Astrocyte (in vitro differentiated cells and primary cell): Measurements from ENCODE around the gene SPR. TPM values are rescaled to one million over a fixed set of nuclear protein-coding genes. Genes with fewer than 3 reads are reported as not detected.

Experiments used
- DNase-seq: peaks from one replicate; pipeline ENCODE4 v3.0.0-alpha.2; 2010; ENCODE audit warnings: low read depth
- FAIRE-seq: peaks from 2 replicates; lab custom pipeline; 2011; peaks lifted over from hg19 to GRCh38; lab: Jason Lieb, UNC
- H2AFZ ChIP-seq: 2 replicates; pipeline ENCODE4 v1.6.0; 2012; ENCODE audit warnings: low read depth, low read length, inconsistent platforms
- H3K27ac ChIP-seq: 2 replicates; pipeline ENCODE4 v1.5.1; 2011; ENCODE audit warnings: low read depth, low read length, inconsistent platforms
- H3K27me3 ChIP-seq: 2 replicates; pipeline ENCODE4 v1.6.0; 2011; ENCODE audit warnings: low read length, inconsistent platforms; ENCODE audit not compliant: insufficient read depth
- H3K36me3 ChIP-seq: 2 replicates; pipeline ENCODE4 v1.5.1; 2011; ENCODE audit warnings: low read length, inconsistent platforms; ENCODE audit not compliant: insufficient read depth
- H3K4me1 ChIP-seq: 2 replicates; pipeline ENCODE4 v1.5.1; 2011; ENCODE audit warnings: low read length, inconsistent platforms; ENCODE audit not compliant: insufficient read depth
- H3K4me2 ChIP-seq: 2 replicates; pipeline ENCODE4 v1.6.0; 2012; ENCODE audit warnings: low read length, inconsistent platforms
- H3K4me3 ChIP-seq: 2 replicates; pipeline ENCODE4 v1.5.1; 2011; ENCODE audit warnings: low read depth, mild to moderate bottlenecking, low read length, inconsistent platforms; ENCODE audit not compliant: insufficient read depth
- H3K79me2 ChIP-seq: 2 replicates; pipeline ENCODE4 v1.6.0; 2012; ENCODE audit warnings: mild to moderate bottlenecking, low read length, inconsistent platforms; ENCODE audit not compliant: insufficient read depth
- H3K9ac ChIP-seq: 2 replicates; pipeline ENCODE4 v1.6.0; 2012; ENCODE audit warnings: mild to moderate bottlenecking, low read length, inconsistent platforms
- H3K9me3 ChIP-seq: 2 replicates; pipeline ENCODE4 v1.5.1; 2012; ENCODE audit warnings: low read depth, mild to moderate bottlenecking, low read length, inconsistent platforms; ENCODE audit not compliant: insufficient read depth
- H4K20me1 ChIP-seq: 2 replicates; pipeline ENCODE4 v1.6.0; 2012; ENCODE audit warnings: low read length, inconsistent platforms; ENCODE audit not compliant: insufficient read depth
- H3K27ac Mint-ChIP-seq: one replicate; pipeline ENCODE4 v1.8.0; 2021; ENCODE audit warnings: mild to moderate bottlenecking, mixed read lengths; ENCODE audit not compliant: unreplicated experiment
- H3K27me3 Mint-ChIP-seq: one replicate; pipeline ENCODE4 v1.8.0; 2021; ENCODE audit warnings: low read depth, mixed read lengths; ENCODE audit not compliant: unreplicated experiment
- H3K36me3 Mint-ChIP-seq: one replicate; pipeline ENCODE4 v1.8.0; 2021; ENCODE audit warnings: low read depth, mixed read lengths; ENCODE audit not compliant: unreplicated experiment
- H3K4me1 Mint-ChIP-seq: one replicate; pipeline ENCODE4 v1.8.0; 2021; ENCODE audit warnings: low read depth, mixed read lengths; ENCODE audit not compliant: unreplicated experiment
- H3K4me3 Mint-ChIP-seq: one replicate; pipeline ENCODE4 v1.8.0; 2021; ENCODE audit warnings: mild to moderate bottlenecking, moderate library complexity, mixed read lengths; ENCODE audit not compliant: unreplicated experiment
- H3K9me3 Mint-ChIP-seq: one replicate; pipeline ENCODE4 v1.8.0; 2021; ENCODE audit warnings: mild to moderate bottlenecking, mixed read lengths; ENCODE audit not compliant: unreplicated experiment
- CTCF ChIP-seq: IDR thresholded peaks from 2 replicates; pipeline ENCODE4 v1.5.1; 2011; ENCODE audit warnings: low read depth, mild to moderate bottlenecking, inconsistent platforms, low read length, moderate library complexity; ENCODE audit not compliant: insufficient read depth
- EZH2 ChIP-seq: IDR thresholded peaks from 2 replicates; pipeline ENCODE4 v1.6.1; 2012; ENCODE audit warnings: mild to moderate bottlenecking, low read length, inconsistent platforms; ENCODE audit not compliant: insufficient read depth
- total RNA-seq: library from RNA; stranded (reverse); gene quantifications from 2 replicates; pipeline ENCODE4 v1.2.1, GENCODE V29; 2021

The SPR gene
- total RNA-seq, 1 donor from 2014 or later = 23.6 TPM

DNA sequence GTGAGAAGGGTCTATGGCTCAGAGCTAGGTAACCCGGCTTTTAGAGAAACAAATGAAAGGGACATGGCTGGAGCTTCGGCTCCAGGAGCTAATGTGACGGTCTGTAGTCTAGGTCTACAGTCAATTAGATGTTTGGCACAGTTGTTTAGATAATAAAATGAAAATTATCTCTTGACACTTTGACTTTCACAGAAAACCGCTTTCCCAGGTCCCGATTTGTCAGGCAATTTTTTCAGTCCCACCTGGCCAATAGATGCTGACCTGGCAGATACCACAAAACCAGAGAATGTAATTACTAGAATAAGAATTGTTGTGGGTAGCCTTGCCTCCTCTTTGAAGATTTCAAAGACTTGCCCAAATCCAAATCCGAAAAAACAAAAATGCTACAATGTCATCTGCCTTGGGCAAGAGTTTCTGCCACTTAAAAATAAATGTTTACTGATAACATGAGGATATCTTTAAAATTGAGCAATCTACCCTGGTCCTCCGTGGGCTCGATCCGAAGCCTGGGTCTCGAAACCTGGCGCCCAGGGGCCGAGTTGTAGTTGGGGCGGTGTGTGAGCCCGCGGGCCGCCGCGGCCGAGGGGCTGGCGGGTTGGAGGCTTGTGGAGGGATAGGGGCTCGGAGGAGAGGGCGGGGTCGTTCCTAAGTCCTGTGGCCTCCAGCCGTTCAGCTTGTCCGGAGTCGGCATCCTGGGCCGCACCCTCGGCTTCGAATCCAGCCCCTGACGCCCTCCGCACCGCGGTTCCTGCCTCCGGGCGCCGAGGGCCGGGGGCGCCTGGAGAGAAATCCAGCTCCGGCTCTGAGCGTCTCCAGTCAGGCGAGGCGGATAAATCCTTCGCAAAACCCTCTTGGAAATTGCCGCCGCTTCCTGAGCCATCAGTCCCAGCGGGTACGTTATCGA is 32.5 kb downstream of the SPR start:
- Histone ChIP-seq H3K4me1 (peaks cover 9% of the 10 kb centered on the region), H3K9ac (peak overlapping the region; percentile 35), H3K27me3 (peaks cover 96% of the 10 kb centered on the region), H3K9me3 (peaks cover 16% of the 10 kb centered on the region), H3K4me3 (peak overlapping the region; percentile 42), H3K36me3 (no peaks in the 10 kb centered on the region), H3K27ac (no peak overlapping the region), H3K4me2 (peak overlapping the region; percentile 82), H2AFZ (peak overlapping the region; percentile 60), H3K79me2 (no peaks in the 10 kb centered on the region), H4K20me1 (peaks cover 31% of the 10 kb centered on the region)
- Mint-ChIP-seq H3K9me3 (peaks cover 11% of the 10 kb centered on the region), H3K4me3 (no peak overlapping the region), H3K4me1 (no peaks in the 10 kb centered on the region), H3K36me3 (no peaks in the 10 kb centered on the region), H3K27me3 (peaks cover 68% of the 10 kb centered on the region), H3K27ac (no peak overlapping the region)
- TF ChIP-seq CTCF = no peak
- no peak for TF ChIP-seq EZH2
- FAIRE-seq = no peak
- no peak for DNase-seq

DNA sequence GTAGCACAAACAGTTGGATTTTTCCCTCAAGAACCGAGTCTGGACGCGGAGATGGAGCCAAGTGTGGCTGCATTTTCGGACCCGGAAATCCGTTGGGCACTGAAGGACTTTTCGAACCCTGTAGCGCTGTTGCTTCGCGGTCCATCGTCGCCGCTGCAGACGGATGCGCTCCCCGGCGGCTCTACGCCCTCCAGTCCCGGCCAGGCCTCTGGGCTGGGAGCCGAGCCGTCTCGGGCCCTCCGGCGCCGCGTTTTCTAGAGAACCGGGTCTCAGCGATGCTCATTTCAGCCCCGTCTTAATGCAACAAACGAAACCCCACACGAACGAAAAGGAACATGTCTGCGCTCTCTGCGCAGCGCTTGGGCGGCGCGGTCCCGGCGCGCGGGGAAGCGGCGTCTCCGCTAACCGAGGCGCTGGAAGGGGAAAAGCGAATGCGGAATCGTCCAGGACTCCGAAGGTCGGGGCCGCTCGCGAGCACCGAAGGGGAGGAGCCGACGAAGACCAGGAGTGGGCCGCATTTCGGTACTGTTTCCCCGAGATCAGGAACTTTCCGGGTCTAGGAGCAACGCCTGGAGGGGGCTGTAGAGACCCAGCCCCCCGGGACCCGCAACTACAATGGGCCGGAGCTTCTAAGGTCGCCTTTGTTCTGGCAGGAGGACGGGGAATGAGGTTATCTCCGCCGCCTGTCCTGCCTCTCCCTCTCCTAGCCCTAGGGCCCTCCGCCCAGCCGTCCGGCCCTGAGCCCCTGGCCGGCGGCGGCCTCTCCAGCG is 33.3 kb downstream of the SPR start:
- Mint-ChIP-seq H3K4me1 (no peaks in the 10 kb centered on the region), H3K27me3 (peaks cover 59% of the 10 kb centered on the region), H3K27ac (no peak overlapping the region), H3K4me3 (no peak overlapping the region), H3K36me3 (no peaks in the 10 kb centered on the region), H3K9me3 (peaks cover 4% of the 10 kb centered on the region)
- Histone ChIP-seq H4K20me1 (peaks cover 22% of the 10 kb centered on the region), H3K9me3 (peaks cover 16% of the 10 kb centered on the region), H3K4me2 (peak overlapping the region; percentile 82), H3K4me1 (peaks cover 9% of the 10 kb centered on the region), H3K27me3 (peaks cover 96% of the 10 kb centered on the region), H3K9ac (peak overlapping the region; percentile 35), H3K36me3 (no peaks in the 10 kb centered on the region), H3K79me2 (no peaks in the 10 kb centered on the region), H3K27ac (no peak overlapping the region), H2AFZ (peak overlapping the region; percentile 60), H3K4me3 (peak overlapping the region; percentile 42)
- FAIRE-seq (no peak), DNase-seq (peak; percentile 23)
- no peak for TF ChIP-seq CTCF
- peak; percentile 97 for TF ChIP-seq EZH2
